Measurements from ENCODE around the gene RPL18A.
A peak's percentile ranks its signal among the peaks of the same experiment; 100 is the strongest.

Gene RPL18A

DNA sequence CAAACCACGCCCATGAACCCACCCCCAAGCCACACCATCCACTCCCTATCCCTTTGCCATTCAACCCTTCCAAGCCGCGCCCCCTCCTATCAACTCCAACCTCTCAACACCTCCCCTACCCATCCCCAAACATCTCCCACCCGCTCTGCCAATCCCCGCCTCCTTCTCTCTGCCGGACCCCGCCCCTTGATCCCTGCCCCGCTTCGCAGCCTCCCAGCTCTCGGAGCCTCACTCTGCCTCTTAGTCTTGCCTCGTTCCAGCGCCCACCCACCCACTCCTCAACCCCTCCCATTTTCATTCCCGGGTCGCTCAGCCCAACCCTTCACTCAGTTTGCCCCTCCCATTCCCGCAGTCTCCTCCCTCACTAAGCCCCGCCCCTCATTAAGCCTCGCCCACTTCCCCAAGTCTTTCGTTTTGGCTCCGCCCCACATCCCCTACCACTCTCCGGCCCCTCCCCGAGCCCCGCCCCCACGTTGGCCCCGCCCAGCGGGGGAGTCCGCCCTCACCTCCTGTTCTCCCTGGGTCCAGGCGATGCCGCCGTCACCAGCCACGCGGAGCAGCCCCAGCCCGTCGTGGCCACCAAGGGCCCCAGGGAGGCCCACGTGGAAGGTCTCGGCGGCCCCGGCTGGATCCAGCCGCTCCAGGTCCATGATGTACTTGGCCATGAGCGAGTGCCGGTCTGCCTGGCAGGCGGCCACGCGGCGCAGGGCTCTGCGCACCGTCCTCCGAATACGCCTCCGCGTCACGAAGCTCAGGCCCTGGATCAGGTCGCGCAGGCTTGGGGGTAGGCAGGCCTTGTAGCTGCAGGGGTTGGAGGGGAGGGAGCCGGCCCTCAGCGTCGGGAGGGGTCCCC is 17.7 kb upstream of the RPL18A start:
- H3K4me1 ChIP-seq (ENCODE audit: control insufficient read depth, insufficient read depth, low read length): peaks cover 7% of the 10 kb centered on the region
- H3K36me3 ChIP-seq (ENCODE audit: control insufficient read depth, insufficient read depth, low read length): no peaks in the 10 kb centered on the region
- no peaks in the 10 kb centered on the region for H3K9me3 ChIP-seq (ENCODE audit: control insufficient read depth, low read length)
- H3K27ac ChIP-seq (ENCODE audit: insufficient read depth, low read depth, low read length, poor library complexity, severe bottlenecking): no peak overlapping the region
- H3K27me3 ChIP-seq (ENCODE audit: control insufficient read depth, insufficient read depth, low read length, poor library complexity, severe bottlenecking): peaks cover 42% of the 10 kb centered on the region
- 3 to 5% methylated on average over 56 of the region's 56 CpGs for WGBS, 2 experiments
- peak overlapping the region; percentile 38 for H3K4me3 ChIP-seq (ENCODE audit: insufficient read depth, low read depth, low read length)

DNA sequence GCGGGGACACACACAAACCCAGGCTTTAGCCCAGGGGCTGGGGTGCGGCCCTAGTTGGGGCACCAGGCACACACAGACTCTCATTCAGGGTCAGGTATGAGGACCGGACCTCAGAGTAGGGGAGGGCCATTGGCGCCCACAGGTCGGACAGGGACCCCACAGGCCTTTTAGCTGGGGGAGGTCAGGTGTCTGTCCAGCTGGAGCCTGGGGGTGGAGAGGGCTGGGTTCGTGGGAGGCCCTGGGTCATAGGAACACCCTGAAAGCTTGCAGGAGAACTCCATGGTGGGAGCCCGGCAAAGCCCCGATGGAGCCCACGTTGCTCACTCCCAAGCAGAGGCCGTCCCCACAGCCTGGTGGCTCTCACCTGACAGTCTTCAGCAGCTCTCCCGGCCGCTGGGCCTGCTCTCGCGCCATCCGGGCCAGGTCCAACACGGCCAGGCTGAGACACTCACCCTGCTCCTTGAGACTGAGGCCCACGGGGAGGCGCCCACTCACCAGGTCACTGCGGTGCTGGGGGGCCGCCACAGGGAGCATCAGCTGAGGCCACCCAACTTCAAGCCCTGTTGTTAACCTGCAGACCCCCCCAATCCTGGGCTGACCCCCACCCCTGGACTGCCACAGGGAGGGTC is 16.9 kb upstream of the RPL18A start:
- 74 to 76% methylated on average over 20 of the region's 20 CpGs for WGBS, 2 experiments
- Histone ChIP-seq H3K27ac (ENCODE audit: insufficient read depth, low read depth, low read length, poor library complexity, severe bottlenecking) (no peak overlapping the region), H3K9me3 (ENCODE audit: control insufficient read depth, low read length) (no peaks in the 10 kb centered on the region), H3K4me3 (ENCODE audit: insufficient read depth, low read depth, low read length) (peak overlapping the region; percentile 15), H3K36me3 (ENCODE audit: control insufficient read depth, insufficient read depth, low read length) (no peaks in the 10 kb centered on the region), H3K4me1 (ENCODE audit: control insufficient read depth, insufficient read depth, low read length) (peaks cover 9% of the 10 kb centered on the region), H3K27me3 (ENCODE audit: control insufficient read depth, insufficient read depth, low read length, poor library complexity, severe bottlenecking) (peaks cover 44% of the 10 kb centered on the region)

DNA sequence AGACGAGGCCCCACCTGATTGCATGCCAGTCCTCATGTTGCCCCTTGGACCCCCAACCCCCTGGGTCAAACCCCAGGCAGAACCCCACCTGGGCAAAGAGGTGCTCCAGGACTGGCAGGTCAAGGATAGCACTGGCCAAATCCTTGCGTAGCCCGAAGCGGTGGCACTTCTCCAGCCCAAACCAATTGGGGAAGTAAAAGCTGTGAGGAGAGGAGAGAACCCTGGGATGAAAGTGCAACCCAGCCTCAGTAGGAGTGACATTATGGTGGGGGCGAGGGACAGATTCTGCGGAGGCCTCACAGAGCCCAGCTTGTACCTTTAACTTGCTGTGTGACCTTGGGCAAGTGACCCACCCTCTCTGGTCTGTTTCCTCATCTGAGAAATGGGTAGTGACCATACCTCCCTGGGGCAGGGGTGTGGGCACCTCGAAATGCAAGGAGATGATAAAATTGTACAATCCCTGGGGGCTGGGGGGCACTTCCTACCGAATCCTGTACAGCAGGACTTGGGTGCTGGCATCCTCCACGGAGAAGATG is 16.4 kb upstream of the RPL18A start:
- Histone ChIP-seq H3K27ac (ENCODE audit: insufficient read depth, low read depth, low read length, poor library complexity, severe bottlenecking) (no peak overlapping the region), H3K36me3 (ENCODE audit: control insufficient read depth, insufficient read depth, low read length) (no peaks in the 10 kb centered on the region), H3K4me3 (ENCODE audit: insufficient read depth, low read depth, low read length) (no peak overlapping the region), H3K27me3 (ENCODE audit: control insufficient read depth, insufficient read depth, low read length, poor library complexity, severe bottlenecking) (peaks cover 50% of the 10 kb centered on the region), H3K9me3 (ENCODE audit: control insufficient read depth, low read length) (no peaks in the 10 kb centered on the region), H3K4me1 (ENCODE audit: control insufficient read depth, insufficient read depth, low read length) (peaks cover 13% of the 10 kb centered on the region)
- WGBS, 2 experiments: 92 to 95% methylated on average over 9 of the region's 9 CpGs

GRCh38 chr19:17843908-17844490 is 15.7 kb upstream of the RPL18A start:
- H3K36me3 ChIP-seq (ENCODE audit: control insufficient read depth, insufficient read depth, low read length): no peaks in the 10 kb centered on the region
- H3K27me3 ChIP-seq (ENCODE audit: control insufficient read depth, insufficient read depth, low read length, poor library complexity, severe bottlenecking): peaks cover 50% of the 10 kb centered on the region
- 83 to 84% methylated on average over 14 of the region's 14 CpGs for WGBS, 2 experiments
- no peak overlapping the region for H3K27ac ChIP-seq (ENCODE audit: insufficient read depth, low read depth, low read length, poor library complexity, severe bottlenecking)
- peaks cover 13% of the 10 kb centered on the region for H3K4me1 ChIP-seq (ENCODE audit: control insufficient read depth, insufficient read depth, low read length)
- no peaks in the 10 kb centered on the region for H3K9me3 ChIP-seq (ENCODE audit: control insufficient read depth, low read length)
- no peak overlapping the region for H3K4me3 ChIP-seq (ENCODE audit: insufficient read depth, low read depth, low read length)

GRCh38 chr19:17846146-17846545 is 13.6 kb upstream of the RPL18A start:
- 93 to 95% methylated on average over 8 of the region's 8 CpGs for WGBS, 2 experiments
- peaks cover 10% of the 10 kb centered on the region for H3K4me1 ChIP-seq (ENCODE audit: control insufficient read depth, insufficient read depth, low read length)
- no peaks in the 10 kb centered on the region for H3K9me3 ChIP-seq (ENCODE audit: control insufficient read depth, low read length)
- H3K4me3 ChIP-seq (ENCODE audit: insufficient read depth, low read depth, low read length): no peak overlapping the region
- H3K36me3 ChIP-seq (ENCODE audit: control insufficient read depth, insufficient read depth, low read length): no peaks in the 10 kb centered on the region
- no peak overlapping the region for H3K27ac ChIP-seq (ENCODE audit: insufficient read depth, low read depth, low read length, poor library complexity, severe bottlenecking)
- peaks cover 32% of the 10 kb centered on the region for H3K27me3 ChIP-seq (ENCODE audit: control insufficient read depth, insufficient read depth, low read length, poor library complexity, severe bottlenecking)

DNA sequence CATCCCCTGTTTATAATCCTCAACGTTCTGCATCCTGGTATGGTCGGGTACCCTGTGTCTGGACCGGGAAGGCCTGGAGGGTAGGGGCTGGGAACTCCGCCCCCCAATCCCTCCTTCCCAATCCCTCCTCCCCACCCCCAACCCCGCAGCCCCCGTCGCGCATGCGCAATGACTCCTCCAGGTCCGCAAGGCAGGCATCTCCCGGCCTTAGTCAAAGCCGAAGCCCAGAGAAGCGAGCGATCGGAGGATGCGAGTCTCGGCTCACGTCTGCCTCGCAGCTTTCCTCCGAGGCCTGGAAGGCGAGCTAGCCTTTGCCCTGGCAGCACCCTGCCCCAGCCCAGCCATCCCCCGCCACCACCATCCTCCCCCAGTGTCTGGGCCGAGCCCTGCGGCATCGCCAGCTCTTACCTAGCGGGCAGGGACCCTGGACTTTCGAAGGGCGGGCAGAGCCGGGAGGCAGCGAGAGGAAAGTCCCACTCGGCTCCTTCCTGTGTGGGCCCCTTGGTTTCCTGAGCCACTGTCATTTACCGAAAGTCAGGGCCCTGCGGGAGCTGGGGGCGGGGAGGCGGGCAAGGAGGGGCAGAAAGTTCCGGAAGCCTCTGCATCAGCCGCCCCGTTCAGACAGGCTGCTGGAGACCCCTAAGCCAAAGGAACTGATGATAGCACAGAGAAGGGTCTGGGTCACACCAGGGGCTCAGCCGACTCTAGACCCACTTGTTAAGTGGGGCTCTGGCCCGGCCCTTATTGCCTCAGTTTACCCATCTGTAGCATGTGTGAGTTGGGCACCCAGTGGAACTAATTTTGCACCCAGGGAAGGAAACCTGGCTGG is 12.0 kb upstream of the RPL18A start, which contains the start of gene JAK3:
Gene JAK3 (minus strand): TSS at position 445 of the 829 bp plus-strand sequence. CDS start 3,565 bp downstream, outside the sequence.
- Histone ChIP-seq H3K27ac (ENCODE audit: insufficient read depth, low read depth, low read length, poor library complexity, severe bottlenecking) (no peak within 1 kb of the TSS), H3K36me3 (ENCODE audit: control insufficient read depth, insufficient read depth, low read length) (no peaks in the 10 kb centered on the region), H3K4me3 (ENCODE audit: insufficient read depth, low read depth, low read length) (peak within 1 kb of the TSS; percentile 22), H3K4me1 (ENCODE audit: control insufficient read depth, insufficient read depth, low read length) (peaks cover 5% of the 10 kb centered on the region), H3K9me3 (ENCODE audit: control insufficient read depth, low read length) (no peaks in the 10 kb centered on the region), H3K27me3 (ENCODE audit: control insufficient read depth, insufficient read depth, low read length, poor library complexity, severe bottlenecking) (peaks cover 18% of the 10 kb centered on the region)
- 21% methylated on average over 40 of the region's 40 CpGs for WGBS, 2 experiments

GRCh38 chr19:17848595-17849292 is 11.0 kb upstream of the RPL18A start:
- Histone ChIP-seq H3K4me3 (ENCODE audit: insufficient read depth, low read depth, low read length) (no peak overlapping the region), H3K27me3 (ENCODE audit: control insufficient read depth, insufficient read depth, low read length, poor library complexity, severe bottlenecking) (peaks cover 9% of the 10 kb centered on the region), H3K4me1 (ENCODE audit: control insufficient read depth, insufficient read depth, low read length) (peaks cover 5% of the 10 kb centered on the region), H3K9me3 (ENCODE audit: control insufficient read depth, low read length) (no peaks in the 10 kb centered on the region), H3K36me3 (ENCODE audit: control insufficient read depth, insufficient read depth, low read length) (no peaks in the 10 kb centered on the region), H3K27ac (ENCODE audit: insufficient read depth, low read depth, low read length, poor library complexity, severe bottlenecking) (no peak overlapping the region)
- WGBS, 2 experiments: 90 to 91% methylated on average over 14 of the region's 14 CpGs

DNA sequence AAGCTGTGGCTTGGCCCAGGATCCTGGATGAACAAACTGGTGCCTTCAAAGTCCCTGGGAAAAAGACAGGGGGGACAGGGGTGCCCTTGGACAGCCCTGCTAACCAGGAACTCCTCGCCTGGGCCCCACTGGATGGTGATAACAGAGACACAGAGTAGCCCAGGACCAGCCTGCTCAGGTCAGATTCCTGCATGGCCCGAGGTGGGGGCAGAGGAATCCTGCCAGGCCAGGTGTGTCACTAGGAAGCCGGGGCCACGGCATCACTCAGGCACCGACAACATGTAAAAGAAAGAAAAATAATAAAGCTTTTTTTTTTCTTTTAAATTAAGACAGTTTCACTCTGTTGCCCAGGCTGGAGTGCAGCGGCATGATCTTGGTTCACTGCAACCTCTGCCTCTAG is 5.6 kb upstream of the RPL18A start:
- 90 to 93% methylated on average over 6 of the region's 6 CpGs for WGBS, 2 experiments
- H3K9me3 ChIP-seq (ENCODE audit: control insufficient read depth, low read length): no peaks in the 10 kb centered on the region
- H3K36me3 ChIP-seq (ENCODE audit: control insufficient read depth, insufficient read depth, low read length): no peaks in the 10 kb centered on the region

More for the DNA sequence above, 5.6 kb upstream of the RPL18A start:
- Histone ChIP-seq H3K4me3 (ENCODE audit: insufficient read depth, low read depth, low read length) (no peak overlapping the region), H3K27ac (ENCODE audit: insufficient read depth, low read depth, low read length, poor library complexity, severe bottlenecking) (no peak overlapping the region), H3K27me3 (ENCODE audit: control insufficient read depth, insufficient read depth, low read length, poor library complexity, severe bottlenecking) (peaks cover 5% of the 10 kb centered on the region), H3K4me1 (ENCODE audit: control insufficient read depth, insufficient read depth, low read length) (no peaks in the 10 kb centered on the region)

All from ectodermal cell (in vitro differentiated cells).